K562 (cell line): ENCODE measurements around the gene BIRC3. TPM values are rescaled to one million over a fixed set of nuclear protein-coding genes. Genes with fewer than 3 reads are reported as not detected.

Experiments
- ARID4B ChIP-seq: sonication (generic); formaldehyde crosslinking; IDR thresholded peaks from 2 replicates; pipeline ENCODE4 v1.8.0; 2022; ENCODE audit warnings: mild to moderate bottlenecking, missing genetic modification reagents
- CHCHD3 ChIP-seq: fragments of 250-450 bp; sonication (Bioruptor Pico); IDR thresholded peaks from 2 replicates; pipeline ENCODE4 v2.1.2; 2022; ENCODE audit warnings: mild to moderate bottlenecking
- E2F5 ChIP-seq: sonication (generic); formaldehyde crosslinking; IDR thresholded peaks from 2 replicates; pipeline ENCODE4 v1.8.0; 2022; ENCODE audit warnings: mild to moderate bottlenecking, missing genetic modification reagents
- ETV1 ChIP-seq: fragments of 450-650 bp; conservative IDR thresholded peaks from 2 replicates; pipeline ENCODE4 v1.6.1; 2016; ENCODE audit warnings: missing genetic modification characterization, control low read depth, low read depth, missing compliant biosample characterization
- GATAD2A ChIP-seq: fragments of 450-650 bp; IDR thresholded peaks from 2 replicates; pipeline ENCODE4 v1.6.1; 2017
- HINFP ChIP-seq: fragments of 450-650 bp; conservative IDR thresholded peaks from 2 replicates; pipeline ENCODE4 v1.6.1; 2016; ENCODE audit warnings: missing genetic modification characterization, low read depth, mild to moderate bottlenecking, control low read depth, missing compliant biosample characterization
- JUNB ChIP-seq: fragments of 450-650 bp; formaldehyde crosslinking; conservative IDR thresholded peaks from 2 replicates; pipeline ENCODE4 v1.4.0; 2020; ENCODE audit warnings: mild to moderate bottlenecking
- NUFIP1 ChIP-seq: fragments of 450-650 bp; IDR thresholded peaks from 2 replicates; pipeline ENCODE4 v1.6.1; 2018; ENCODE audit not compliant: partially characterized antibody
- PTRF ChIP-seq: fragments of 450-650 bp; IDR thresholded peaks from 2 replicates; pipeline ENCODE4 v1.6.1; 2016; ENCODE audit warnings: mild to moderate bottlenecking, missing genetic modification characterization, missing compliant biosample characterization
- RNF219 ChIP-seq: fragments of 250-450 bp; sonication (Bioruptor Pico); IDR thresholded peaks from 2 replicates; pipeline ENCODE4 v1.5.0; 2022; ENCODE audit warnings: mild to moderate bottlenecking
- SMC3 ChIP-seq: conservative IDR thresholded peaks from 2 replicates; pipeline ENCODE4 v1.6.1; 2011; ENCODE audit warnings: low read depth, low read length, improper control_type of control experiment; ENCODE audit not compliant: insufficient read depth
- SNIP1 ChIP-seq: fragments of 450-650 bp; IDR thresholded peaks from 2 replicates; pipeline ENCODE4 v1.7.1; 2017; ENCODE audit warnings: low read depth, mild to moderate bottlenecking
- STAT6 ChIP-seq: sonication (generic); formaldehyde crosslinking; IDR thresholded peaks from 2 replicates; pipeline ENCODE4 v1.8.1; 2023; ENCODE audit warnings: mild to moderate bottlenecking, missing genetic modification reagents
- polyA plus RNA-seq, 8 experiments: library from polyadenylated mRNA; depleted of rRNA in 4 of 8; stranded (reverse) in 5 of 8; unstranded in 3 of 8; fragments of >200 nt; fragmentation: Nextera tagmentation in 2 of 8; fragmentation: Illumina TruSeq in 1 of 8; extraction: Ambion mirVana in 2 of 8; extraction: Trizol in 1 of 8; gene quantifications; 2 replicates each; pipeline versions ENCODE4 v1.2.1 to v1.2.3, GENCODE V29; 2011 to 2014; ENCODE audit warnings: inconsistent platforms in 1 of 8, missing spikeins in 1 of 8
- total RNA-seq, 7 experiments: library from RNA; depleted of rRNA in 6 of 7; stranded (reverse); fragments of >200 nt in 6 of 7; fragmentation: Illumina TruSeq in 2 of 7; extraction: Trizol in 2 of 7; gene quantifications; 2 replicates each; pipeline versions ENCODE4 v1.2.1 to v1.2.3, GENCODE V29; 2011 to 2021; ENCODE audit warnings: low replicate concordance in 1 of 7

BIRC3 gene
- total and polyA plus RNA-seq, 9 of the 15 experiments (the other 6 are each of a cell fraction or from before 2014, with no cell fraction given), result 0.08 to 0.42 (median 0.18) TPM

GRCh38 chr11:102346748-102347461, 29.6 kb downstream of the BIRC3 start, which contains the start of gene BIRC2 (continued):
- no peak for TF ChIP-seq HINFP (tag)
- TF ChIP-seq GATAD2A, result no peak; the same call in 1 of the 2 replicates
- TF ChIP-seq ARID4B, result no peak
- TF ChIP-seq NUFIP1, result no peak
- TF ChIP-seq RNF219 (CRISPR knock-in tag), result no peak
- no peak for TF ChIP-seq CHCHD3 (CRISPR knock-in tag)
- 0 out of 2 replicates have a peak, but pooled peaks have one; percentile 11 for TF ChIP-seq E2F5 (CRISPR knock-in tag)
- 0 out of 2 replicates have a peak, but pooled peaks have one; percentile 34 for TF ChIP-seq SMC3
- no peak for TF ChIP-seq PTRF
- TF ChIP-seq STAT6 (CRISPR knock-in tag), result no peak; the same call in 1 of the 2 replicates
- TF ChIP-seq JUNB, result peak; percentile 98
- no peak for TF ChIP-seq SNIP1
- TF ChIP-seq ETV1, result peak; percentile 68
